ENCODE results near the gene PIGR. TPM values are rescaled to one million over a fixed set of nuclear protein-coding genes. Genes with fewer than 3 reads are reported as not detected.

Gene PIGR
- total and polyA plus RNA-seq, 2 donors (not counting 3 experiments of a cell fraction or from before 2014, with no cell fraction given), result not detected

DNA sequence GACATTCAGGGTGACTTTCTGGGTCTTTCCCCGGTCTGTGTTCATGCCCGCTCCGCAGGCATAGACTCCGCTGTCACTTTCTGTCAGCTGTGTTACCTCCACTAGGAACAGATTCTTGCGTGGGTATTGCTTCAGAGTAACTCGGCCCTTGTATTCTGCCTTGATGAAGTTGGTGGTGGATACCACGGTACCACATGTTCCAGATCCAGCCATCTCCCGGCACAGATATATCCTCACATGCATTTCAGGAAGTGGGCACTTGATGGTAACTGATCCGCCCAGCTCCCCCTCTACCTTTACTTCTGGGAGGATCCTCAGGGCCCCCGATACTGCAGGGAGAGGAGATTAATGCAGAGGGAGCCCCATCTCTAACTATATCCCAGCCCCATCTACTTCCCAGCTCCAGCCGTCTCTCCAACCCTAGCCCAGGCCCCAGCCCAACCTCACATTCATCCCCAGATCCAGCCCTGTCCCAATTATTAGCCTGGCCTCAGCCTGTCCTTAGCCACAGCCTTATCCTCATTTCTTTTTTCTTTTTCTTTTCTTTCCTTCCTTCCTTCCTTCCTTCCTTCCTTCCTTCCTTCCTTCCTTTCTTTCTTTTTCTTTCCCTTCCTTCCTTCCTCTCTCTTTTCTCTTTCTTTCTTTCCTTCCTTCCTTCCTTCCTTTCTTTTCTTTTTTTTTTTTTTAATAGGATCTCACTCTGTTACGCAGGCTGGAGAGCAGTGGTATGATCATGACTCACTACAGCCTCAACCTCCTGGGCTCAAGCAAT lies 32.3 kb downstream of the PIGR start:
- dilution Hi-C loops (cut with MboI; ENCODE audit: extremely low pct_ligation_motif_present, low sequenced_read_pairs), result no loop called here
- ChIA-PET POLR2A (no interaction called here), CTCF (interaction anchor here (1.9 to 3.6 kb wide), 4 partner anchors 8 to 283 kb away, joined by 13 to 64 read pairs (median 46); partner anchors contain the start of gene FCMR)
- no peaks in the 10 kb centered on the region for H4K20me1 ChIP-seq (replicated peaks; ENCODE audit: control insufficient read depth, extremely low read depth, insufficient read depth, low read length)
- H3K4me2 ChIP-seq (ENCODE audit: insufficient read depth, low read length), result no peak overlapping the region
- TF ChIP-seq POLR2A (IDR thresholded peaks at IDR 0.05; ENCODE audit: low read depth, low read length), result no peak
- TF ChIP-seq, protein P1, sequence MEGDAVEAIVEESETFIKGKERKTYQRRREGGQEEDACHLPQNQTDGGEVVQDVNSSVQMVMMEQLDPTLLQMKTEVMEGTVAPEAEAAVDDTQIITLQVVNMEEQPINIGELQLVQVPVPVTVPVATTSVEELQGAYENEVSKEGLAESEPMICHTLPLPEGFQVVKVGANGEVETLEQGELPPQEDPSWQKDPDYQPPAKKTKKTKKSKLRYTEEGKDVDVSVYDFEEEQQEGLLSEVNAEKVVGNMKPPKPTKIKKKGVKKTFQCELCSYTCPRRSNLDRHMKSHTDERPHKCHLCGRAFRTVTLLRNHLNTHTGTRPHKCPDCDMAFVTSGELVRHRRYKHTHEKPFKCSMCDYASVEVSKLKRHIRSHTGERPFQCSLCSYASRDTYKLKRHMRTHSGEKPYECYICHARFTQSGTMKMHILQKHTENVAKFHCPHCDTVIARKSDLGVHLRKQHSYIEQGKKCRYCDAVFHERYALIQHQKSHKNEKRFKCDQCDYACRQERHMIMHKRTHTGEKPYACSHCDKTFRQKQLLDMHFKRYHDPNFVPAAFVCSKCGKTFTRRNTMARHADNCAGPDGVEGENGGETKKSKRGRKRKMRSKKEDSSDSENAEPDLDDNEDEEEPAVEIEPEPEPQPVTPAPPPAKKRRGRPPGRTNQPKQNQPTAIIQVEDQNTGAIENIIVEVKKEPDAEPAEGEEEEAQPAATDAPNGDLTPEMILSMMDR (IDR thresholded peaks at IDR 0.05; ENCODE audit: extremely low read depth in 1 of 2, insufficient read depth in 1 of 2, low read depth in 1 of 2, low read length in 2 of 2), result no peak
- TF ChIP-seq POLR2AphosphoS5 (IDR thresholded peaks at IDR 0.05; ENCODE audit: insufficient read depth, low read depth, low read length), result no peak
- no peak for TF ChIP-seq JUN (IDR thresholded peaks at IDR 0.05; ENCODE audit: borderline replicate concordance, insufficient read depth, insufficient read length, low read depth)
- TF ChIP-seq, protein P2, sequence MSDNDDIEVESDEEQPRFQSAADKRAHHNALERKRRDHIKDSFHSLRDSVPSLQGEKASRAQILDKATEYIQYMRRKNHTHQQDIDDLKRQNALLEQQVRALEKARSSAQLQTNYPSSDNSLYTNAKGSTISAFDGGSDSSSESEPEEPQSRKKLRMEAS (IDR thresholded peaks at IDR 0.05; ENCODE audit: insufficient read depth, insufficient read length), result no peak
- no peak for TF ChIP-seq GATA2 (IDR thresholded peaks at IDR 0.05; ENCODE audit: insufficient read depth, insufficient read length, low read depth, low read length)
- no peak for TF ChIP-seq EZH2 (IDR thresholded peaks at IDR 0.05; ENCODE audit: borderline replicate concordance, low read depth, low read length, severe bottlenecking)
- no peak for TF ChIP-seq MYC (IDR thresholded peaks at IDR 0.05; ENCODE audit: low read depth, low read length)
- no peak for TF ChIP-seq FOS (IDR thresholded peaks at IDR 0.05; ENCODE audit: borderline replicate concordance, insufficient read depth, low read length)
- no TSS peak for BruUV-seq (replicated peaks)
- no peaks in the 10 kb centered on the region for H3K9me3 ChIP-seq (replicated peaks; ENCODE audit: control insufficient read depth, insufficient read depth, low read length)
- no peaks in the 10 kb centered on the region for H3K36me3 ChIP-seq (ENCODE audit: control insufficient read depth in 2 of 2, extremely low read depth in 1 of 2, insufficient read depth in 2 of 2, low read length in 2 of 2)
- peaks cover 24 to 28% of the 10 kb centered on the region in 2 experiments for H3K27me3 ChIP-seq (ENCODE audit: control insufficient read depth in 2 of 2, insufficient read depth in 2 of 2, low read length in 2 of 2)
- H2AFZ ChIP-seq (ENCODE audit: low read depth, low read length), result no peak overlapping the region
- FAIRE-seq (no peak), DNase-seq (ENCODE audit: low read depth, low spot score) (no peak)
- H3K4me1 ChIP-seq (ENCODE audit: control insufficient read depth, extremely low read depth, insufficient read depth, low read length), result no peaks in the 10 kb centered on the region
- no peak overlapping the region for H3K9ac ChIP-seq (replicated peaks; ENCODE audit: extremely low read depth, insufficient read depth, low read length)
- H3K9me1 ChIP-seq (replicated peaks; ENCODE audit: control insufficient read depth, extremely low read depth, insufficient read depth, low read length), result no peaks in the 10 kb centered on the region
- H3K4me3 ChIP-seq (replicated peaks in 1 of 3; ENCODE audit: insufficient read depth in 1 of 3, low read depth in 1 of 3, low read length in 3 of 3), result no peak overlapping the region
- H3K79me2 ChIP-seq (ENCODE audit: control insufficient read depth, insufficient read depth, low read length), result no peaks in the 10 kb centered on the region
- H3K27ac ChIP-seq (ENCODE audit: insufficient read depth, low read depth, low read length), result no peak overlapping the region
- intact Hi-C loops (cut with micrococcal nuclease), result loop anchor here (10.0 kb wide), 1 partner anchor 419 kb away; no protein-coding TSS in a partner anchor

Measured in endothelial cell of umbilical vein (primary cell).